CD14-positive monocyte (primary cell): ENCODE measurements around the gene SS18L1. TPM values are rescaled to one million over a fixed set of nuclear protein-coding genes. Genes with fewer than 3 reads are reported as not detected.

Experiments used
- DNase-seq, 3 donors: peaks; one replicate each; pipeline ENCODE4 v3.0.0-alpha.2; 2011 to 2022
- H2AFZ ChIP-seq: 2 replicates; pipeline ENCODE4 v1.6.0; 2012; ENCODE audit warnings: mild to moderate bottlenecking, low read depth, low read length, inconsistent platforms; ENCODE audit not compliant: insufficient read depth, poor library complexity, severe bottlenecking
- H3K27ac ChIP-seq, 2 donors: 1 replicate in 1 of 2; 2 replicates in 1 of 2; pipeline ENCODE4 v1.5.1; 2012 to 2013; ENCODE audit warnings: low read length in 2 of 2, control low read depth in 1 of 2, inconsistent platforms in 1 of 2, low read depth in 1 of 2, mild to moderate bottlenecking in 1 of 2
- H3K27me3 ChIP-seq, 2 donors: one replicate each; pipeline versions ENCODE4 v1.6.0 to v1.6.1; 2011 to 2013; ENCODE audit warnings: low read length in 2 of 2; ENCODE audit not compliant: control insufficient read depth in 2 of 2, insufficient read depth in 2 of 2
- H3K36me3 ChIP-seq, 2 donors: replicated peaks in 1 of 2; 1 replicate in 1 of 2; 2 replicates in 1 of 2; pipeline versions ENCODE4 v1.5.1 to v1.6.1; 2012 to 2013; ENCODE audit warnings: low read length in 2 of 2, control low read depth in 1 of 2, inconsistent platforms in 1 of 2, mild to moderate bottlenecking in 1 of 2; ENCODE audit not compliant: insufficient read depth in 2 of 2, control insufficient read depth in 1 of 2
- H3K4me1 ChIP-seq, 2 donors: 1 replicate in 1 of 2; 2 replicates in 1 of 2; pipeline versions ENCODE4 v1.5.1 to v1.6.1; 2012 to 2013; ENCODE audit warnings: low read length in 2 of 2, control low read depth in 1 of 2, inconsistent platforms in 1 of 2, mild to moderate bottlenecking in 1 of 2, moderate library complexity in 1 of 2; ENCODE audit not compliant: insufficient read depth in 2 of 2, control insufficient read depth in 1 of 2
- H3K4me2 ChIP-seq: replicated peaks from 2 replicates; pipeline ENCODE3; 2012; ENCODE audit warnings: low read length, moderate library complexity, mild to moderate bottlenecking; ENCODE audit not compliant: poor library complexity, severe bottlenecking; ENCODE audit errors: extremely low read depth
- H3K4me3 ChIP-seq, 3 experiments: fragments of 200-600 bp in 1 of 3; sonication (generic) in 1 of 3; replicated peaks in 1 of 3; 1 replicate in 2 of 3; 2 replicates in 1 of 3; pipeline ENCODE4 v1.5.1; 2011 to 2013; ENCODE audit warnings: low read length in 3 of 3, mild to moderate bottlenecking in 3 of 3, control low read depth in 2 of 3, low read depth in 2 of 3, inconsistent platforms in 1 of 3, moderate library complexity in 1 of 3
- H3K79me2 ChIP-seq: 2 replicates; pipeline ENCODE4 v1.6.0; 2012; ENCODE audit warnings: mild to moderate bottlenecking, control low read depth, inconsistent platforms, low read length, moderate library complexity; ENCODE audit not compliant: insufficient read depth
- H3K9ac ChIP-seq: 2 replicates; pipeline ENCODE4 v1.6.0; 2017; ENCODE audit warnings: low read length, mild to moderate bottlenecking; ENCODE audit not compliant: insufficient read depth, poor library complexity, severe bottlenecking
- H3K9me3 ChIP-seq, 2 donors: replicated peaks in 1 of 2; 1 replicate in 1 of 2; 2 replicates in 1 of 2; pipeline versions ENCODE4 v1.5.1 to v1.6.1; 2012 to 2013; ENCODE audit warnings: low read length in 2 of 2, control low read depth in 1 of 2; ENCODE audit not compliant: control insufficient read depth in 1 of 2, insufficient read depth in 1 of 2
- H4K20me1 ChIP-seq: 2 replicates; pipeline ENCODE4 v1.6.0; 2012; ENCODE audit warnings: mild to moderate bottlenecking, low read length, control low read depth, moderate library complexity; ENCODE audit not compliant: insufficient read depth
- H3K27ac Mint-ChIP-seq, 7 donors: one replicate each; pipeline ENCODE4 v1.8.0; 2020; ENCODE audit warnings: mild to moderate bottlenecking in 7 of 7, mixed read lengths in 7 of 7, moderate library complexity in 6 of 7, inconsistent platforms in 2 of 7
- H3K27me3 Mint-ChIP-seq, 3 donors: one replicate each; pipeline ENCODE4 v1.8.0; 2021 to 2022; ENCODE audit warnings: low read depth in 3 of 3, mild to moderate bottlenecking in 3 of 3, mixed read lengths in 3 of 3, moderate library complexity in 3 of 3, inconsistent platforms in 1 of 3
- H3K36me3 Mint-ChIP-seq, 2 donors: one replicate each; pipeline ENCODE4 v1.8.0; 2020; ENCODE audit warnings: mixed read lengths in 2 of 2, inconsistent platforms in 1 of 2, mild to moderate bottlenecking in 1 of 2
- H3K4me1 Mint-ChIP-seq: one replicate; pipeline ENCODE4 v1.8.0; 2020; ENCODE audit warnings: mild to moderate bottlenecking, mixed read lengths
- H3K4me3 Mint-ChIP-seq, 2 donors: one replicate each; pipeline ENCODE4 v1.8.0; 2020; ENCODE audit warnings: mild to moderate bottlenecking in 2 of 2, mixed read lengths in 2 of 2, moderate library complexity in 1 of 2
- H3K9me3 Mint-ChIP-seq, 7 donors: one replicate each; pipeline ENCODE4 v1.8.0; 2020 to 2022; ENCODE audit warnings: mixed read lengths in 7 of 7, mild to moderate bottlenecking in 6 of 7, moderate library complexity in 6 of 7, inconsistent platforms in 2 of 7
- CTCF ChIP-seq: fragments of 200-600 bp; IDR thresholded peaks from one replicate; pipeline ENCODE4 v1.8.0; 2022; ENCODE audit warnings: antibody characterized with exemption, mild to moderate bottlenecking
- whole genome bisulfite sequencing: methylation state at CpG from one replicate; pipeline ENCODE4 v1.1.5; 2013; ENCODE audit warnings: missing lambda C conversion rate; ENCODE audit not compliant: insufficient coverage; 5-methylcytosine and 5-hydroxymethylcytosine counted together
- intact Hi-C, 2 donors: fragments of 100-400 bp; cut with micrococcal nuclease; formaldehyde crosslinking; loops; one replicate each; pipeline versions ENCODE4 v1.15.0 to v1.15.1; 2023
- polyA plus RNA-seq, 3 donors: library from polyadenylated mRNA; depleted of rRNA in 1 of 3; unstranded in 2 of 3; stranded (reverse) in 1 of 3; fragments of 300-500 nt in 2 of 3; fragments of >200 nt in 1 of 3; fragmentation: Illumina TruSeq in 2 of 3; gene quantifications; 1 replicate in 2 of 3; 2 replicates in 1 of 3; pipeline ENCODE4 v1.2.3, GENCODE V29; 2012 to 2021

SS18L1 gene
- polyA plus RNA-seq, 3 donors: 0.75 to 16.5 (median 1.1) TPM

- Histone ChIP-seq H3K9me3 (peaks cover 89 to 91% of the 10 kb centered on the region in 2 donors), H3K27me3 (no peaks in the 10 kb centered on the region), H3K9ac (no peak overlapping the region), H3K4me1 (no peaks in the 10 kb centered on the region), H3K36me3 (no peaks in the 10 kb centered on the region), H3K79me2 (no peaks in the 10 kb centered on the region), H2AFZ (no peak overlapping the region), H3K27ac (no peak overlapping the region), H4K20me1 (no peaks in the 10 kb centered on the region), H3K4me2 (no peak overlapping the region), H3K4me3 (no peak overlapping the region)
- intact Hi-C loops: no loop called here
- Mint-ChIP-seq H3K27me3 (peaks cover 0 to 4% (median 3%) of the 10 kb centered on the region in 3 donors), H3K9me3 (peaks cover 57 to 99% (median 96%) of the 10 kb centered on the region in 7 donors), H3K4me1 (peaks cover 3% of the 10 kb centered on the region), H3K27ac (no peak overlapping the region), H3K4me3 (no peak overlapping the region), H3K36me3 (no peaks in the 10 kb centered on the region)
- 98% methylated on average over 4 of the region's 5 CpGs for WGBS
- TF ChIP-seq CTCF: no peak
- DNase-seq: no peak
Observed at GRCh38 chr20:62105592-62105991, 38.0 kb upstream of the SS18L1 start.

- 88% methylated on average over 3 of the region's 6 CpGs for WGBS
- Mint-ChIP-seq H3K27ac (no peak overlapping the region), H3K4me1 (no peaks in the 10 kb centered on the region), H3K9me3 (peaks cover 52 to 96% (median 92%) of the 10 kb centered on the region in 7 donors), H3K36me3 (no peaks in the 10 kb centered on the region), H3K4me3 (no peak overlapping the region), H3K27me3 (peaks cover 4 to 15% (median 10%) of the 10 kb centered on the region in 3 donors)
- peaks cover 70 to 82% of the 10 kb centered on the region in 2 donors for H3K9me3 ChIP-seq
- TF ChIP-seq CTCF: no peak
- no peak for DNase-seq
- no peak overlapping the region for H2AFZ ChIP-seq
- H4K20me1 ChIP-seq: no peaks in the 10 kb centered on the region
- H3K9ac ChIP-seq: no peak overlapping the region
- intact Hi-C loops: no loop called here
- no peaks in the 10 kb centered on the region for H3K79me2 ChIP-seq
- no peaks in the 10 kb centered on the region for H3K27me3 ChIP-seq
- H3K36me3 ChIP-seq: no peaks in the 10 kb centered on the region
- H3K4me3 ChIP-seq: no peak overlapping the region
- H3K27ac ChIP-seq: no peak overlapping the region
- H3K4me1 ChIP-seq: no peaks in the 10 kb centered on the region
- H3K4me2 ChIP-seq: no peak overlapping the region
Observed at GRCh38 chr20:62111148-62111547, 32.4 kb upstream of the SS18L1 start.
